GM23248 (cell line): Measurements from ENCODE around the gene MTA3. TPM values are rescaled to one million over a fixed set of nuclear protein-coding genes. Genes with fewer than 3 reads are reported as not detected.
A peak's percentile ranks its signal among the peaks of the same experiment; 100 is the strongest.

Experiments
- DNase-seq: peaks from one replicate; pipeline ENCODE4 v3.0.0-alpha.2; 2015
- H2AFZ ChIP-seq: fragments of 200-600 bp; sonication (generic); 2 replicates; pipeline ENCODE4 v1.6.1; 2016; ENCODE audit warnings: antibody characterized with exemption
- H3F3A ChIP-seq: fragments of 200-600 bp; sonication (generic); 2 replicates; pipeline ENCODE4 v1.6.1; 2016; ENCODE audit warnings: mild to moderate bottlenecking, antibody characterized with exemption, mixed run types; ENCODE audit not compliant: insufficient read depth
- H3K27ac ChIP-seq: fragments of 200-600 bp; sonication (generic); 2 replicates; pipeline ENCODE4 v1.5.1; 2016; ENCODE audit warnings: mild to moderate bottlenecking
- H3K27me3 ChIP-seq: fragments of 200-600 bp; sonication (generic); replicated peaks from 2 replicates; pipeline ENCODE4 v1.6.1; 2016; ENCODE audit warnings: mild to moderate bottlenecking; ENCODE audit not compliant: insufficient read depth
- H3K36me3 ChIP-seq: fragments of 200-600 bp; sonication (generic); 2 replicates; pipeline ENCODE4 v1.6.1; 2016; ENCODE audit warnings: low read depth, mild to moderate bottlenecking
- H3K4me1 ChIP-seq: fragments of 200-600 bp; sonication (generic); 2 replicates; pipeline ENCODE4 v1.6.1; 2016; ENCODE audit warnings: mild to moderate bottlenecking; ENCODE audit not compliant: insufficient read depth
- H3K4me2 ChIP-seq: fragments of 200-600 bp; sonication (generic); one replicate; pipeline ENCODE4 v1.6.1; 2016; ENCODE audit warnings: mild to moderate bottlenecking; ENCODE audit not compliant: unreplicated experiment
- H3K4me3 ChIP-seq: fragments of 200-600 bp; sonication (generic); 2 replicates; pipeline ENCODE4 v1.5.1; 2016; ENCODE audit warnings: mild to moderate bottlenecking
- H3K79me2 ChIP-seq: fragments of 200-600 bp; sonication (generic); 2 replicates; pipeline ENCODE4 v1.6.1; 2016; ENCODE audit warnings: mild to moderate bottlenecking; ENCODE audit not compliant: insufficient read depth
- H3K9ac ChIP-seq: fragments of 200-600 bp; sonication (generic); 2 replicates; pipeline ENCODE4 v1.6.1; 2016; ENCODE audit warnings: mild to moderate bottlenecking
- H3K9me2 ChIP-seq: fragments of 200-600 bp; sonication (generic); 2 replicates; pipeline ENCODE4 v1.6.1; 2016; ENCODE audit warnings: mixed run types, mild to moderate bottlenecking, moderate library complexity; ENCODE audit not compliant: insufficient read depth
- H3K9me3 ChIP-seq: fragments of 200-600 bp; sonication (generic); one replicate; pipeline ENCODE4 v1.6.1; 2017; ENCODE audit warnings: low read depth
- H4K20me1 ChIP-seq: fragments of 200-600 bp; sonication (generic); 2 replicates; pipeline ENCODE4 v1.6.0; 2016; ENCODE audit not compliant: insufficient read depth
- EZH2 ChIP-seq: fragments of 200-600 bp; sonication (generic); IDR thresholded peaks from 2 replicates; pipeline ENCODE4 v1.6.1; 2018; ENCODE audit warnings: antibody characterized with exemption, mild to moderate bottlenecking; ENCODE audit not compliant: insufficient read depth, poor library complexity, severe bottlenecking
- EZH2phosphoT487 ChIP-seq: fragments of 200-600 bp; sonication (generic); IDR thresholded peaks from 2 replicates; pipeline ENCODE4 v1.6.1; 2018; ENCODE audit warnings: antibody characterized with exemption, moderate library complexity, mild to moderate bottlenecking, low read depth; ENCODE audit not compliant: insufficient read depth
- WGBS, 2 experiments: methylation state at CpG; one replicate each; pipeline ENCODE4 v1.1.6; 2015 to 2017; ENCODE audit warnings: low lambda C conversion rate in 2 of 2, low coverage in 1 of 2; ENCODE audit errors: missing lambda C conversion rate in 2 of 2; 5-methylcytosine and 5-hydroxymethylcytosine counted together
- in situ Hi-C: fragments of 300-500 bp; cut with MboI; formaldehyde crosslinking; loops from 2 replicates; pipeline ENCODE4 v1.15.0; 2020
- polyA plus RNA-seq: library from polyadenylated mRNA; unstranded; fragments of >200 nt; fragmentation: Nextera tagmentation; extraction: Ambion mirVana; gene quantifications from 2 replicates; pipeline ENCODE4 v1.2.1, GENCODE V29; 2016
- total RNA-seq: library from RNA; depleted of rRNA; stranded (reverse); fragments of >200 nt; shearing (Covaris generic); gene quantifications from 2 replicates; pipeline ENCODE4 v1.2.3, GENCODE V29; 2014

The MTA3 gene
- total and polyA plus RNA-seq, 2 experiments from 2014 or later: 25.7 to 29.7 TPM

GRCh38 chr2:42787788-42788477 lies 219.5 kb downstream of the MTA3 start:
- Histone ChIP-seq H3K27ac (no peak overlapping the region), H4K20me1 (no peaks in the 10 kb centered on the region), H3K27me3 (peaks cover 11% of the 10 kb centered on the region), H3K79me2 (no peaks in the 10 kb centered on the region), H3K4me3 (no peak overlapping the region), H3F3A (no peaks in the 10 kb centered on the region), H2AFZ (no peak overlapping the region), H3K36me3 (no peaks in the 10 kb centered on the region), H3K9me2 (no peaks in the 10 kb centered on the region), H3K4me2 (no peak overlapping the region), H3K9ac (no peak overlapping the region), H3K9me3 (no peaks in the 10 kb centered on the region), H3K4me1 (no peaks in the 10 kb centered on the region)
- in situ Hi-C loops: no loop called here
- no peak for DNase-seq
- 69 to 73% methylated on average over 9 to 12 of the region's 12 CpGs for WGBS, 2 experiments
- TF ChIP-seq EZH2phosphoT487 (no peak), EZH2 (no peak)

- in situ Hi-C loops: no loop called here
- Histone ChIP-seq H3K9me3 (no peaks in the 10 kb centered on the region), H3K9me2 (no peaks in the 10 kb centered on the region), H3K79me2 (no peaks in the 10 kb centered on the region), H3K4me1 (no peaks in the 10 kb centered on the region), H4K20me1 (no peaks in the 10 kb centered on the region), H2AFZ (no peak overlapping the region), H3K4me3 (no peak overlapping the region), H3K36me3 (no peaks in the 10 kb centered on the region), H3K9ac (no peak overlapping the region), H3K4me2 (no peak overlapping the region), H3F3A (no peaks in the 10 kb centered on the region), H3K27me3 (peaks cover 16% of the 10 kb centered on the region), H3K27ac (no peak overlapping the region)
- TF ChIP-seq EZH2 (no peak), EZH2phosphoT487 (no peak)
- 73 to 75% methylated on average over 9 of the region's 9 CpGs for WGBS, 2 experiments
- no peak for DNase-seq
These were observed 220.0 kb downstream of the MTA3 start for GRCh38 chr2:42788478-42788793.

- Histone ChIP-seq H3K9ac (no peak overlapping the region), H3K4me1 (no peaks in the 10 kb centered on the region), H3K9me2 (no peaks in the 10 kb centered on the region), H3K27me3 (peaks cover 20% of the 10 kb centered on the region), H3K9me3 (no peaks in the 10 kb centered on the region), H3F3A (no peaks in the 10 kb centered on the region), H2AFZ (no peak overlapping the region), H3K27ac (no peak overlapping the region), H4K20me1 (no peaks in the 10 kb centered on the region), H3K79me2 (no peaks in the 10 kb centered on the region), H3K36me3 (no peaks in the 10 kb centered on the region), H3K4me2 (no peak overlapping the region), H3K4me3 (no peak overlapping the region)
- TF ChIP-seq EZH2phosphoT487 (no peak), EZH2 (no peak)
- WGBS, 2 experiments: 56 to 57% methylated on average over 4 of the region's 4 CpGs
- in situ Hi-C loops: no loop called here
- no peak for DNase-seq
These were observed 220.4 kb downstream of the MTA3 start for GRCh38 chr2:42788882-42789281.

- in situ Hi-C loops: no loop called here
- H3K4me2 ChIP-seq: no peak overlapping the region
- no peaks in the 10 kb centered on the region for H3K9me3 ChIP-seq
- H3K79me2 ChIP-seq: no peaks in the 10 kb centered on the region
- no peaks in the 10 kb centered on the region for H3K4me1 ChIP-seq
- H2AFZ ChIP-seq: no peak overlapping the region
- no peaks in the 10 kb centered on the region for H4K20me1 ChIP-seq
- H3K27ac ChIP-seq: no peak overlapping the region
- H3K27me3 ChIP-seq: peaks cover 24% of the 10 kb centered on the region
- H3K36me3 ChIP-seq: no peaks in the 10 kb centered on the region
- H3K9me2 ChIP-seq: no peaks in the 10 kb centered on the region
- no peak overlapping the region for H3K9ac ChIP-seq
- no peak for DNase-seq
- no peak overlapping the region for H3K4me3 ChIP-seq
- 52 to 56% methylated on average over 2 of the region's 2 CpGs for WGBS, 2 experiments
- no peak for TF ChIP-seq EZH2phosphoT487
- TF ChIP-seq EZH2: no peak
- H3F3A ChIP-seq: no peaks in the 10 kb centered on the region
These were observed 221.3 kb downstream of the MTA3 start for GRCh38 chr2:42789751-42790150.

GRCh38 chr2:42791606-42792005 lies 223.2 kb downstream of the MTA3 start:
- Histone ChIP-seq H3K9me3 (no peaks in the 10 kb centered on the region), H2AFZ (peak overlapping the region; percentile 62; the same call in 1 of the 2 replicates), H3K4me2 (no peak overlapping the region), H3K4me1 (no peaks in the 10 kb centered on the region), H3K27ac (no peak overlapping the region), H3K4me3 (no peak overlapping the region), H3K36me3 (no peaks in the 10 kb centered on the region), H3K79me2 (no peaks in the 10 kb centered on the region), H3F3A (no peaks in the 10 kb centered on the region), H4K20me1 (no peaks in the 10 kb centered on the region), H3K27me3 (peaks cover 24% of the 10 kb centered on the region), H3K9me2 (no peaks in the 10 kb centered on the region), H3K9ac (no peak overlapping the region)
- WGBS, 2 experiments: 81 to 83% methylated on average over 4 of the region's 4 CpGs
- DNase-seq: no peak
- TF ChIP-seq EZH2 (no peak), EZH2phosphoT487 (no peak)
- in situ Hi-C loops: no loop called here
